ENCODE results near the gene PRKCA. TPM values are rescaled to one million over a fixed set of nuclear protein-coding genes. Genes with fewer than 3 reads are reported as not detected.

PRKCA gene
- total and polyA plus RNA-seq, 2 of the 13 experiments (the other 11 are each of a cell fraction or from before 2014, with no cell fraction given), result 18.5 to 21.5 TPM

- H4K20me1 ChIP-seq (ENCODE audit: insufficient read depth, low read length), result no peaks in the 10 kb centered on the region
- no peak for DNase-seq (ENCODE audit: low spot score)
- no peak overlapping the region for H3K4me2 ChIP-seq (ENCODE audit: low read depth, low read length)
- no peak overlapping the region for H3K9ac ChIP-seq (ENCODE audit: insufficient read depth, low read depth, low read length)
- no peaks in the 10 kb centered on the region for H3K9me3 ChIP-seq (ENCODE audit: low read length)
- no peak overlapping the region for H3K4me3 ChIP-seq (replicated peaks in 1 of 3; ENCODE audit: insufficient read depth in 1 of 3, low read depth in 2 of 3, low read length in 3 of 3)
- in situ Hi-C loops (cut with HindIII; ENCODE audit: extremely low pct_ligation_motif_present, low pct_unique_long_range_greater_than_20kb) (no loop called here), intact Hi-C loops (cut with micrococcal nuclease; ENCODE audit: unreplicated experiment) (loop anchor here (5.0 to 10.0 kb wide), 2 partner anchors 39 to 81 kb away; no protein-coding TSS in a partner anchor)
- ChIA-PET CTCF (ENCODE audit: low intra/inter-chr PET ratio, low total read pairs) (no interaction called here), POLR2A (no interaction called here)
- no peak for TF ChIP-seq U2AF1 (optimal IDR thresholded peaks at IDR 0.05; ENCODE audit: low read depth, low read length)
- TF ChIP-seq ZSCAN9 (CRISPR knock-in tag; IDR thresholded peaks at IDR 0.05; ENCODE audit: borderline replicate concordance), result no peak
- TF ChIP-seq GLMP (CRISPR knock-in tag; IDR thresholded peaks at IDR 0.05; ENCODE audit: borderline replicate concordance), result no peak
- no peak for TF ChIP-seq ARNTL (CRISPR knock-in tag; IDR thresholded peaks at IDR 0.05)
- TF ChIP-seq MYPOP (CRISPR knock-in tag; IDR thresholded peaks at IDR 0.05), result no peak
- no peak for TF ChIP-seq DNMT3B (CRISPR knock-in tag; conservative IDR thresholded peaks at IDR 0.05)
- H2AFZ ChIP-seq (ENCODE audit: low read length), result no peak overlapping the region
- H3K27me3 ChIP-seq (ENCODE audit: control insufficient read depth in 1 of 2, insufficient read depth in 2 of 2, low read length in 2 of 2), result no peaks in the 10 kb centered on the region
- BruUV-seq (replicated peaks), result no TSS peak
- no peak overlapping the region for H3K27ac ChIP-seq (ENCODE audit: extremely low read length, insufficient read depth, low read length)
- no peaks in the 10 kb centered on the region for H3K36me3 ChIP-seq (replicated peaks in 1 of 2; ENCODE audit: control insufficient read depth in 1 of 2, insufficient read depth in 2 of 2, low read length in 2 of 2)
- H3K79me2 ChIP-seq (ENCODE audit: insufficient read depth, low read length), result no peaks in the 10 kb centered on the region
- no peak for FAIRE-seq
- ATAC-seq, result no peak
- H3K4me1 ChIP-seq (ENCODE audit: insufficient read depth, low read length), result peaks cover 61% of the 10 kb centered on the region
- WGBS (ENCODE audit: low lambda C conversion rate), result 94% methylated on average over 2 of the region's 2 CpGs
Measured at GRCh38 chr17:66545918-66546317, 243.5 kb downstream of the PRKCA start.

Data from HepG2 (cell line).